ENCODE results near the gene GPS2.

GPS2 gene

GRCh38 chr17:7292194-7292593 is 23.0 kb downstream of the GPS2 start:
- no peak for DNase-seq

GRCh38 chr17:7290685-7291084 is 24.5 kb downstream of the GPS2 start:
- no peak for DNase-seq

GRCh38 chr17:7290166-7290565 is 25.0 kb downstream of the GPS2 start:
- DNase-seq, result no peak

GRCh38 chr17:7289256-7290032 is 25.7 kb downstream of the GPS2 start:
- no peak for DNase-seq

- DNase-seq, result no peak
Observed at GRCh38 chr17:7285679-7286078, 29.5 kb downstream of the GPS2 start.

GRCh38 chr17:7284911-7285310 is 30.2 kb downstream of the GPS2 start:
- DNase-seq, result no peak

GRCh38 chr17:7283471-7284216 is 31.5 kb downstream of the GPS2 start:
- DNase-seq, result no peak

- no peak for DNase-seq
Observed at GRCh38 chr17:7282752-7283321, 32.3 kb downstream of the GPS2 start.

GRCh38 chr17:7281953-7282751 is 33.0 kb downstream of the GPS2 start:
- no peak for DNase-seq

GRCh38 chr17:7281074-7281952 is 33.8 kb downstream of the GPS2 start, which contains the start of gene SLC2A4:
TSS of gene SLC2A4 (plus strand) at chr17:7281718. CDS start at chr17:7281935, 217 bp downstream.
- DNase-seq, result peak; percentile 94

GRCh38 chr17:7280519-7281073 is 34.6 kb downstream of the GPS2 start:
- peak; percentile 91 for DNase-seq

- DNase-seq, result no peak
Observed at GRCh38 chr17:7279448-7279847, 35.7 kb downstream of the GPS2 start.

- DNase-seq, result no peak
Observed at GRCh38 chr17:7266784-7267183, 48.4 kb downstream of the GPS2 start.

GRCh38 chr17:7263801-7264078 is 51.4 kb downstream of the GPS2 start:
- DNase-seq, result no peak

GRCh38 chr17:7262935-7263800 is 52.0 kb downstream of the GPS2 start:
- peak; percentile 70 for DNase-seq
